T-helper 2 cell treated with Interferon-gamma antibody and Interleukin-4, amounts not matched to agents 100 ng/mL and 5 ng/mL, for 36 hours (primary cell): ENCODE measurements around the gene OR5T3. TPM values are rescaled to one million over a fixed set of nuclear protein-coding genes. Genes with fewer than 3 reads are reported as not detected.
"Not testable (repeated sequence)": the region's sequence is repeated elsewhere in the genome, so short reads cannot be mapped to it uniquely, and the experiment has no call there.

Experiments used
- intact Hi-C: fragments of 100-400 bp; cut with micrococcal nuclease; formaldehyde crosslinking; loops from one replicate; pipeline ENCODE4 v1.15.1; 2023
- total RNA-seq: library from RNA; stranded (reverse); gene quantifications from 2 replicates; pipeline ENCODE4 v1.2.3, GENCODE V29; 2022

The OR5T3 gene
- not detected in 2 replicates for total RNA-seq

- intact Hi-C loops: no loop called here
These were observed at the start of gene OR5T3 for GRCh38 chr11:56251954-56252353. OR5T3 (plus strand) TSS chr11:56252254; CDS start chr11:56252254, 0 bp downstream.

- intact Hi-C loops: no loop called here
These were observed 44.3 kb upstream of the OR5T3 start for GRCh38 chr11:56207790-56208189.

DNA sequence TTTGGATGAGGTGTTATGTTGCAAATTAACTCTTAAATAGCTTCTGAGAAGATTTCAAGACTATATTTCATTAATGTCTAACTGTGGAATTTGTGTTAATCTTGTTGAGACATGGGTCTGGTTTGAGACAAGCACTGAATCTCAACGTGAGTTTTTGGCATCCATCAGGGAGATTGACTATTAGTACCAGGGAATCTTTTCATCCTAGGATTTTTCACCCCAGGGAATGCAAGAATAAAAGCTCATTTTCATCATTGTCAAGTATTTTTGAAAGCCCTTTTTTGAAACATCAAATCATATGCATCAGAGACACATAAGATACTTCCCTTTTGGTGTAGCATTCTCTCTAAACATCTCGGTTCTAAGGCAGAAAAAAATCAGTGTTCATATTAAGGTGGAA is 37.5 kb upstream of the OR5T3 start:
- intact Hi-C loops: no loop called here

- intact Hi-C loops: not testable (repeated sequence)
These were observed 32.3 kb upstream of the OR5T3 start for GRCh38 chr11:56219735-56220134.

- intact Hi-C loops: no loop called here
These were observed 17.9 kb upstream of the OR5T3 start, which contains the start of gene OR5T2 for GRCh38 chr11:56234155-56234554. OR5T2 (minus strand) TSS chr11:56234255; CDS start chr11:56233062, 1,193 bp downstream.

GRCh38 chr11:56271092-56271491 is 19.0 kb downstream of the OR5T3 start:
- intact Hi-C loops: no loop called here

DNA sequence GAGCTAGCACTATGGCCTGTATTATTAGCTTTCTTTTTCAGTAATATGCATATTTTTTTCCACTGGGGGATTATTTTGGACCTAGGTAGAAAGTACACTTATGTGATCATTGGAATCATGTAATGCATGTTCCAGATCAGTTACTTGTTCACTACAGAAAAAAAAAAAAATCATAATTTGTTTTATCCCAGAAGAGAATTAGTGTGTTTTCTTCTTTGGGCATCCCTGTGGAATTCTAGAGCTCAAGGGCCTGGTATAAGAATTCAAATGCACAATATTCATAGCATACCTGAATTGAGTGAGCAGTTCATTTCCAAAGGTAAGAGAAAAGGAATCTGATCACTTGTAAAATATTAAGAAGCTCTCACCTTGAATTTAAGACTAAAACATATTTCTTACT is 21.8 kb downstream of the OR5T3 start, which contains the start of gene OR5T1:
Gene OR5T1 (plus strand): TSS at position 301 of the 400 bp plus-strand sequence. CDS start 1,485 bp downstream, outside the sequence.
- intact Hi-C loops: no loop called here

- intact Hi-C loops: no loop called here
These were observed 40.1 kb downstream of the OR5T3 start, which contains the start of gene OR8H1 for GRCh38 chr11:56292154-56292553. OR8H1 (minus strand) TSS chr11:56292254; CDS start chr11:56291062, 1,192 bp downstream.

GRCh38 chr11:56296898-56297297 is 44.8 kb downstream of the OR5T3 start:
- intact Hi-C loops: no loop called here

Other genes starting within 250 kb of the OR5T3 start
- not detected in 2 replicates for gene OR5AS1, start 224.6 kb upstream of the OR5T3 start, total RNA-seq
- not detected in 2 replicates for gene OR8I2, start 158.9 kb upstream of the OR5T3 start, total RNA-seq
- gene OR8H2, start 148.6 kb upstream of the OR5T3 start, total RNA-seq: not detected in 2 replicates
- not detected in 2 replicates for gene OR8H3, start 129.9 kb upstream of the OR5T3 start, total RNA-seq
- not detected in 2 replicates for gene OR8J3, start 112.1 kb upstream of the OR5T3 start, total RNA-seq
- gene OR8K5, start 91.9 kb upstream of the OR5T3 start, total RNA-seq: not detected in 2 replicates
- not detected in 2 replicates for gene OR5J2, start 75.6 kb upstream of the OR5T3 start, total RNA-seq
- gene OR5T2, start 18.0 kb upstream of the OR5T3 start, total RNA-seq: not detected in 2 replicates
- gene OR5T1, start 21.9 kb downstream of the OR5T3 start, total RNA-seq: not detected in 2 replicates
- gene OR8H1, start 40.0 kb downstream of the OR5T3 start, total RNA-seq: not detected in 2 replicates
- not detected in 2 replicates for gene OR8K3, start 62.9 kb downstream of the OR5T3 start, total RNA-seq
- not detected in 2 replicates for gene OR8K1, start 93.8 kb downstream of the OR5T3 start, total RNA-seq
- gene OR8J1, start 102.0 kb downstream of the OR5T3 start, total RNA-seq: not detected in 2 replicates
- gene OR8U1, start 123.4 kb downstream of the OR5T3 start, total RNA-seq: not detected in 2 replicates
- gene OR5AL1, start 160.4 kb downstream of the OR5T3 start, total RNA-seq: not detected in 2 replicates
- gene OR5M3, start 221.1 kb downstream of the OR5T3 start, total RNA-seq: not detected in 2 replicates
- gene OR5M8, start 239.1 kb downstream of the OR5T3 start, total RNA-seq: not detected in 2 replicates